B cell (primary cell): ENCODE data around the gene C21orf58. TPM values are rescaled to one million over a fixed set of nuclear protein-coding genes. Genes with fewer than 3 reads are reported as not detected.

ENCODE experiments used
- ATAC-seq: fragments of 200-7000 bp; cut with Tn5 transposase; one replicate; pipeline ENCODE4 v1.10.0; 2021; ENCODE audit warnings: low read depth, mild to moderate bottlenecking, moderate number of reproducible peaks, moderate library complexity
- CTCF ChIA-PET: fragments of 350-600 bp; sonication (Branson Sonifier 250); formaldehyde crosslinking; loops from one replicate; lab custom pipeline; 2021; ENCODE audit warnings: antibody characterized with exemption, inconsistent platforms; lab: Charles Lee
- POLR2A ChIA-PET: fragments of 350-600 bp; sonication (Branson Sonifier 250); formaldehyde crosslinking; loops from one replicate; lab custom pipeline; 2021; ENCODE audit warnings: antibody characterized with exemption; lab: Charles Lee
- DNase-seq: peaks from one replicate; pipeline ENCODE4 v3.0.0; 2013
- H2AFZ ChIP-seq: 2 replicates; pipeline ENCODE4 v1.6.1; 2012; ENCODE audit warnings: mild to moderate bottlenecking, low read depth, low read length; ENCODE audit not compliant: insufficient read depth, poor library complexity, severe bottlenecking
- H3K27ac ChIP-seq, 2 donors: 1 replicate in 1 of 2; 2 replicates in 1 of 2; pipeline ENCODE4 v1.5.1; 2012 to 2013; ENCODE audit warnings: low read length in 2 of 2, mild to moderate bottlenecking in 2 of 2, moderate library complexity in 1 of 2
- H3K27me3 ChIP-seq, 4 experiments: fragments of 200-600 bp in 1 of 4; sonication (generic) in 1 of 4; replicated peaks in 1 of 4; 1 replicate in 2 of 4; 2 replicates in 2 of 4; pipeline versions ENCODE4 v1.6.1 to v1.7.0; 2013 to 2016; ENCODE audit warnings: low read length in 3 of 4, mild to moderate bottlenecking in 2 of 4, mixed read lengths in 1 of 4, moderate library complexity in 1 of 4; ENCODE audit not compliant: insufficient read depth in 4 of 4, control insufficient read depth in 3 of 4; ENCODE audit errors: control extremely low read depth in 1 of 4
- H3K36me3 ChIP-seq, 2 experiments: replicated peaks in 1 of 2; 1 replicate in 1 of 2; 2 replicates in 1 of 2; pipeline versions ENCODE4 v1.6.1 to v1.7.1; 2013; ENCODE audit warnings: low read length in 1 of 2; ENCODE audit not compliant: insufficient read depth in 2 of 2, control insufficient read depth in 1 of 2; ENCODE audit errors: control extremely low read depth in 1 of 2, extremely low read depth in 1 of 2
- H3K4me1 ChIP-seq, 2 donors: fragments of 200-600 bp in 1 of 2; sonication (generic) in 1 of 2; 1 replicate in 1 of 2; 2 replicates in 1 of 2; pipeline versions ENCODE4 v1.5.1 to v1.6.1; 2013 to 2017; ENCODE audit warnings: low read length in 2 of 2; ENCODE audit not compliant: control insufficient read depth in 2 of 2, insufficient read depth in 2 of 2
- H3K4me2 ChIP-seq: replicated peaks from 2 replicates; pipeline ENCODE3; 2012; ENCODE audit warnings: mild to moderate bottlenecking, low read depth, low read length; ENCODE audit not compliant: poor library complexity, severe bottlenecking
- H3K4me3 ChIP-seq, 5 experiments: fragments of 200-600 bp in 1 of 5; sonication (generic) in 1 of 5; 1 replicate in 3 of 5; 2 replicates in 2 of 5; pipeline versions ENCODE4 v1.5.1 to v1.7.0; 2011 to 2016; ENCODE audit warnings: low read length in 4 of 5, mild to moderate bottlenecking in 4 of 5, low read depth in 2 of 5, control low read depth in 1 of 5, moderate library complexity in 1 of 5; ENCODE audit not compliant: insufficient read depth in 1 of 5; ENCODE audit errors: control extremely low read depth in 1 of 5, extremely low read depth in 1 of 5
- H3K79me2 ChIP-seq: fragments of 200-600 bp; sonication (generic); one replicate; pipeline ENCODE4 v1.6.0; 2016; ENCODE audit warnings: low read length; ENCODE audit not compliant: control insufficient read depth, insufficient read depth
- H3K9ac ChIP-seq: fragments of 200-600 bp; sonication (generic); 2 replicates; pipeline ENCODE4 v1.6.1; 2017; ENCODE audit warnings: mild to moderate bottlenecking, low read length, moderate library complexity
- H3K9me3 ChIP-seq, 3 donors: one replicate each; pipeline versions ENCODE4 v1.6.1 to v1.7.1; 2013; ENCODE audit warnings: low read length in 2 of 3; ENCODE audit not compliant: control insufficient read depth in 2 of 3, insufficient read depth in 1 of 3; ENCODE audit errors: control extremely low read depth in 1 of 3
- H4K20me1 ChIP-seq: 2 replicates; pipeline ENCODE4 v1.6.0; 2012; ENCODE audit warnings: mild to moderate bottlenecking, low read length; ENCODE audit not compliant: insufficient read depth, control insufficient read depth, poor library complexity, severe bottlenecking
- H3K27ac Mint-ChIP-seq: one replicate; pipeline ENCODE4 v1.8.0; 2021; ENCODE audit warnings: mixed read lengths
- H3K27me3 Mint-ChIP-seq: one replicate; pipeline ENCODE4 v1.8.0; 2021; ENCODE audit warnings: mixed read lengths
- H3K4me1 Mint-ChIP-seq: one replicate; pipeline ENCODE4 v1.8.0; 2021; ENCODE audit warnings: mixed read lengths
- H3K4me3 Mint-ChIP-seq: one replicate; pipeline ENCODE4 v1.8.0; 2021; ENCODE audit warnings: mixed read lengths
- H3K9me3 Mint-ChIP-seq: one replicate; pipeline ENCODE4 v1.8.0; 2022; ENCODE audit warnings: mixed read lengths; ENCODE audit not compliant: insufficient read depth
- EZH2 ChIP-seq: IDR thresholded peaks from 2 replicates; pipeline ENCODE4 v1.6.1; 2012; ENCODE audit warnings: borderline replicate concordance, low read depth, mild to moderate bottlenecking, moderate library complexity, low read length; ENCODE audit not compliant: insufficient read depth, poor library complexity, severe bottlenecking
- WGBS: methylation state at CpG from one replicate; pipeline ENCODE4 v1.1.5; 2013; ENCODE audit warnings: missing lambda C conversion rate; ENCODE audit not compliant: insufficient coverage; 5-methylcytosine and 5-hydroxymethylcytosine counted together
- intact Hi-C: fragments of 100-400 bp; cut with micrococcal nuclease; formaldehyde crosslinking; loops from one replicate; pipeline ENCODE4 v1.10.0; 2022
- polyA plus RNA-seq: library from polyadenylated mRNA; depleted of rRNA; stranded (reverse); fragments of >200 nt; gene quantifications from 2 replicates; pipeline ENCODE4 v1.2.3, GENCODE V29; 2012
- total RNA-seq, 2 donors: library from RNA; stranded (reverse); fragments of 120-200 nt in 1 of 2; gene quantifications; 1 replicate in 1 of 2; 2 replicates in 1 of 2; pipeline versions ENCODE4 v1.2.3 to v1.2.4, GENCODE V29; 2013 to 2022
- TF ChIP-seq, protein P1 (sequence below): fragments of 200-600 bp; IDR thresholded peaks from one replicate; pipeline ENCODE4 v1.8.0; 2022; ENCODE audit warnings: antibody characterized with exemption, mild to moderate bottlenecking

Gene C21orf58
- total and polyA plus RNA-seq, 2 donors (not counting 1 experiment from before 2014, with no cell fraction given): 6.3 to 9.5 TPM

DNA sequence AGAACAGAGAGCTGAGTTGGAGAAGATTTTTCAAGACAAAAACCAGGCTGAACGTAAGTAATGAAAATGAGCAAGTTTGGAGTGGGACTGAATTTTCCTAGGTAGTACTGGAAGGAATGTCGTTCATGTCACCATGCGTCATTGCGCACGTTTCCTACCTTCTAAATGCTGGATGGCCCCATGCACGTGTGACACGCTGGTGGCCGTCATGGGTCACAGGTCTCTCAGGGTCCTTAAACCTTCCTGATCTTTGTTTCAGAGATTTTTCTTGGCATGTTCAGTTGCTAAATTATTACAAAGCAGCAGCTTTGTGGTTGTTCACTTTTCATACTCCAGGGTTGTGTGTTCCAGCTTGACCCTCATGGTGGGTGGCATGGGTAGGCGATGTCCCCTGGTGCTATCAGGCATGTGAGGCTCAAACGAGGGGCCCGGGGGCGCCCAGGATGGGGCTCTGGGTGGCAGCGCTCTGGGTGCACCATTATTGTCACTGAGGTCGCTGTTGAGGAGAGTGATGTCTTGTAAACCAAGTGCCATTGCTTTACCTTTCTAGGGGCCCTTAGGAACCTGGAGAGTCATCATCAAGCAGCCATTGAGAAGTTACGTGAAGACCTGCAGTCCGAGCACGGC lies 25.6 kb upstream of the C21orf58 start:
- no peak overlapping the region for H2AFZ ChIP-seq
- no peaks in the 10 kb centered on the region for H3K27me3 ChIP-seq
- no peak overlapping the region for H3K27ac ChIP-seq
- H3K4me1 ChIP-seq: no peaks in the 10 kb centered on the region
- Mint-ChIP-seq H3K4me3 (no peak overlapping the region), H3K27ac (no peak overlapping the region), H3K4me1 (no peaks in the 10 kb centered on the region), H3K27me3 (no peaks in the 10 kb centered on the region), H3K9me3 (no peaks in the 10 kb centered on the region)
- H4K20me1 ChIP-seq: no peaks in the 10 kb centered on the region
- ATAC-seq (no peak), DNase-seq (no peak)
- no peak for TF ChIP-seq EZH2
- TF ChIP-seq, protein P1, sequence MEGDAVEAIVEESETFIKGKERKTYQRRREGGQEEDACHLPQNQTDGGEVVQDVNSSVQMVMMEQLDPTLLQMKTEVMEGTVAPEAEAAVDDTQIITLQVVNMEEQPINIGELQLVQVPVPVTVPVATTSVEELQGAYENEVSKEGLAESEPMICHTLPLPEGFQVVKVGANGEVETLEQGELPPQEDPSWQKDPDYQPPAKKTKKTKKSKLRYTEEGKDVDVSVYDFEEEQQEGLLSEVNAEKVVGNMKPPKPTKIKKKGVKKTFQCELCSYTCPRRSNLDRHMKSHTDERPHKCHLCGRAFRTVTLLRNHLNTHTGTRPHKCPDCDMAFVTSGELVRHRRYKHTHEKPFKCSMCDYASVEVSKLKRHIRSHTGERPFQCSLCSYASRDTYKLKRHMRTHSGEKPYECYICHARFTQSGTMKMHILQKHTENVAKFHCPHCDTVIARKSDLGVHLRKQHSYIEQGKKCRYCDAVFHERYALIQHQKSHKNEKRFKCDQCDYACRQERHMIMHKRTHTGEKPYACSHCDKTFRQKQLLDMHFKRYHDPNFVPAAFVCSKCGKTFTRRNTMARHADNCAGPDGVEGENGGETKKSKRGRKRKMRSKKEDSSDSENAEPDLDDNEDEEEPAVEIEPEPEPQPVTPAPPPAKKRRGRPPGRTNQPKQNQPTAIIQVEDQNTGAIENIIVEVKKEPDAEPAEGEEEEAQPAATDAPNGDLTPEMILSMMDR: no peak
- H3K4me2 ChIP-seq: no peak overlapping the region
- H3K79me2 ChIP-seq: peaks cover 25% of the 10 kb centered on the region
- H3K36me3 ChIP-seq: peaks cover 0 to 74% of the 10 kb centered on the region in 2 experiments
- WGBS: 98% methylated on average over 17 of the region's 17 CpGs
- POLR2A ChIA-PET: no interaction called here
- intact Hi-C loops: no loop called here
- H3K9me3 ChIP-seq: no peaks in the 10 kb centered on the region
- CTCF ChIA-PET: no interaction called here
- H3K9ac ChIP-seq: no peak overlapping the region
- H3K4me3 ChIP-seq: no peak overlapping the region

DNA sequence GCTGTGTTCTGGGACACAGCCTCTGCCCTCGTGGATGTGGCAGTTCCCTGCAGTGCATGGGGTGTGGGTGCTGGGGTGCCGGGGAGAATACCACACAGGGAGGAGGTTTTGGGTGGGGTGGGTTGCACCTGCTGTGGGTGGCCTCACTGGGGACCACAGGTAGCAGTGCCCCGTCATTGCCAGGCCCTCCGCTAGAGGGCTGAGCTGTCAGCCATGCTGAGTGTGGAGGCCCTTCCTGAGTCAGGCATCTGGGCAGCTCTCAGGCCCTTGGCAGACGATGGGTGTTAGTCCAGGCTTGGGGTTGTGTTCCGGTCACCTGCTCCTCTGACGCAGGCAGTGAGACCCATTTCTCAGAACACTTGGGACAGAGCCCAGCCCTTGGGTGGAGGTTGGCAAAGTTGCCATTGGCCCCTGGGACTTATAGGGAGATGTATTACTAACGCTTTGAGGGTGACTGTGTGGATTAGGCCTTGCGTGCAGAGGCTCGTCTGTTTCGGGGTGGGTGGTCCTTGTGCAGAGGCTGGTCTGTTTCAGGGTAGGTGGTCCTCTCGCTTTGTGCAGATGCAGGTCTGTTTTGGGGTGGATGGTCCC lies 24.2 kb upstream of the C21orf58 start:
- Mint-ChIP-seq H3K27me3 (no peaks in the 10 kb centered on the region), H3K4me3 (no peak overlapping the region), H3K9me3 (no peaks in the 10 kb centered on the region), H3K4me1 (no peaks in the 10 kb centered on the region), H3K27ac (no peak overlapping the region)
- Histone ChIP-seq H3K9me3 (no peaks in the 10 kb centered on the region), H3K9ac (no peak overlapping the region), H3K36me3 (peaks cover 0 to 61% of the 10 kb centered on the region in 2 experiments), H3K4me1 (no peaks in the 10 kb centered on the region), H3K4me2 (no peak overlapping the region), H3K4me3 (no peak overlapping the region), H3K27me3 (no peaks in the 10 kb centered on the region), H3K27ac (no peak overlapping the region), H3K79me2 (peaks cover 36% of the 10 kb centered on the region), H4K20me1 (no peaks in the 10 kb centered on the region), H2AFZ (no peak overlapping the region)
- ChIA-PET CTCF (interaction anchor here (0.6 kb wide), 1 partner anchor 14 kb away, joined by 3 read pairs; no protein-coding TSS in a partner anchor), POLR2A (no interaction called here)
- 94% methylated on average over 12 of the region's 12 CpGs for WGBS
- no peak for ATAC-seq
- no peak for DNase-seq
- no peak for TF ChIP-seq EZH2
- TF ChIP-seq, protein P1: no peak
- intact Hi-C loops: no loop called here
